Stimulated activated CD4-positive, alpha-beta T cell treated with anti-CD3 and anti-CD28 coated beads, Interleukin-1b, Interleukin-23, amount 100 ng/mL, for 24 hours (primary cell): ENCODE measurements around the gene PRRC2B.
"Not testable (repeated sequence)": the region's sequence is repeated elsewhere in the genome, so short reads cannot be mapped to it uniquely, and the experiment has no call there.

Experiments used
- DNase-seq, 4 experiments: peaks; one replicate each; pipeline ENCODE4 v3.0.0-alpha.2; 2020; ENCODE audit warnings: low read depth in 4 of 4, low spot score in 1 of 4

The PRRC2B gene

DNA sequence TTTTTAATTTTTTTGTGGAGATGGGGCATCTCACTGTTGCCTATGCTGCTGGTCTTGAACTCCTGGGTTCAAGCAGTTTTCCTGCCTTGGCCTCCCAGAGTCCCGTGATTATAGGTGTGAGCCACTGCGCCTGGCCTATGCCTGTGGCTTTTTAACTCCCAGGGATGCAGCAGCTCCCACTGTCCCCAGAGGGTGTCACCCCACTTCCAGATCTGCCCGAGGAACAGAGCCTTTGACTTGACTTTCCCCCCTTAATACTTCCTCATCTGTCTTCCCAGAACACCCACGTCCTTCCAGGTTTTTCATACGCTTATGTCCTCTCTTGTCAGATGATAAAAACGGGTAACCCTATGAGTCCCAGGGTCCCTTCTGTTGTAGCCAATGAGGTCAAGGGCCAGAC, 7.6 kb upstream of the PRRC2B start:
- DNase-seq, result no peak

GRCh38 chr9:131387394-131387793, 6.5 kb upstream of the PRRC2B start:
- no peak for DNase-seq

- DNase-seq, result no peak
Observed at GRCh38 chr9:131391020-131391419, 2.9 kb upstream of the PRRC2B start.

DNA sequence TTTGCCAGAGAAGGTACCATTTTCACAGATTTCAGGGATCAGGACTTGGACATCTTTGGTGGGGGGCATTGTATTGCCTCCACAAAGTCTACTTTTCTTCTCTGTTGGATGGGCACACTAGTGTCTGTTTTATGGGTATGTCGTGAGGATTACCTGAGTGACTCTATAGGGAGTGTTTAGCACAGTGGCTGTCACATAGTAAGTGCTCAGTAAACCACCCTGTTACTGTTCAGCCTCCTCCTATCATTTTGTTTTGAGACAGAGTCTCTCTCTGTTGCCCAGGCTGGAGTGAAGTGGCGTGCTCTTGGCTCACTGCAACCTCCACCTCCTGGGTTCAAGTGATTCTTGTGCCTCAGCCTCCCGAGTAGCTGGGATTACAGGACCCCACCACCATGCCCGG, 2.4 kb upstream of the PRRC2B start:
- DNase-seq, result no peak

DNA sequence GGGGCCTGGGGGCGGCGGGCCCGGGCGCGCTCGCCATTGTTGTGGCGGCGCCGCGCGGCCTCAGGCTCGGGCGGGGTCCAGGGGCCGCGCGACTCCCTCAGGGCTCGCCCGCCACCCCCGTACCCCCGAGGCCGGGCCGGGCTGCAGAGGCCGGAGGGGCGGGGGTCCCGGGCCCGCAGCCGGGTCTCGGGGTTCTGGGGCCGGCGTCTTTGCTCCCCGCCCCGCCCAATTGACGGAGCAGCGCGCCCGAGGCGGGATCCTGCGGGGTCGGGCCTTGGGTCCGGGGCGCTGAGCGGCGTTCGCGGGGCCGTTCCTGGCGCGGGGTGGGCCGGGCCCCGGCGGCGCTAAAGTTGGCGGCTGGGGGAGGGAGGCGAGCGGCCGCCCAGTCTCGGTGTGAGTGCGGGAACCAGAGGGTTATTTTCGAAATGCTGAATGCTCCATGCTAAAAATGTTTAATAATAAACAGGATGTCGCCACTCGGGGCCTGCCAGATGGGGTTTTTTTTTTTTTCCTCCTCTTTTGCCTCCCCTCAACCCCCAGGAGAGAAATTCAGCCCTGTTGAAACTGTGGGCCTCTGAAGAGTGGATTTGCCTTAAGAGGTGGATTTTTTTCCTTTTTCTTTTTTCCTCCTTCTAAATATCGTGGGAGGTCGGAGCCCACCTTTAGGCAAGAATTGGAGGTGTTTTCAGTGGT, 724 bp downstream of the PRRC2B start:
- peak in 1 of 4 experiments; percentile 32 for DNase-seq

- peak in 3 of 4 experiments; percentile 46 to 65 (median 53) for DNase-seq
Observed at GRCh38 chr9:131395157-131396098, 1.5 kb downstream of the PRRC2B start.

DNA sequence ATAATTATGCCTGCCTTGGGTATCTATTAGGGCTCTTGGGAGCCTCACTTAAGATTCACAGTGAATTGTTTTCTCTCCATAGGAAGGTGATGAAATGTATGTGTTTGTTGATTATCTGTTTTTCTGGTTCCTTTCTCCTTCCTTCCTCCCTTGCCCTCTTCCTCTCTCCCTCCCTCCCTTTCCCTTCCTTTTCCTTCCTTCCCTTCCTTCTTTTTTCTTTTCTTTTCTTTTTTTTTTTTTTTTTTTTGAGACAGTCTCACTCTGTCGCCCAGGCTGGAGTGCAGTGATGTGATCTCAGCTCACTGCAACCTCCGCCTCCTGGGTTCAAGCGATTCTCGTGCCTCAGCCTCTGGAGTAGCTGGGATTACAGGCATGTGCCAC, 2.2 kb downstream of the PRRC2B start:
- not testable (repeated sequence) for DNase-seq

GRCh38 chr9:131396626-131397025, 2.7 kb downstream of the PRRC2B start:
- DNase-seq, result no peak

- DNase-seq, result no peak
Observed at GRCh38 chr9:131397100-131397790, 3.4 kb downstream of the PRRC2B start.

DNA sequence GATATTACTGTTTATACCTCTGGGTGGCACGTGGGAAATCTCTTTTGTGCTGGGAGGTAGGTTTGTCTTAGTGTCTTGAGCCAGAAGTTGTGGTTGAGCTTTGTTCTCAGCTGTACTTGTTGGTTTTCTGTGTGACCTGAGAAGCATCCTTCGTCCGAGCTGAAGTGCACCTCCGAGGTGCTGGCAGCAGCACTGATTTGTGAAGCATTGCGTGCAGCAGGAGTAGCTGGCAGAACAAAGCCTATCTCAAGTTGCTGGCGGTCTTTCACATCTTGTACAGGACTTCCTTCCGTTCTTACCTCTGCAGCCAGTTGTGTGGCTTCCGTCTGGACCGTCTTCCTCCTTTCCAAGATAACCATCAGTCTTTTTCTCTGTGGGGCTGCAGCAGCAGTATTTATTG, 4.3 kb downstream of the PRRC2B start:
- DNase-seq, result no peak

DNA sequence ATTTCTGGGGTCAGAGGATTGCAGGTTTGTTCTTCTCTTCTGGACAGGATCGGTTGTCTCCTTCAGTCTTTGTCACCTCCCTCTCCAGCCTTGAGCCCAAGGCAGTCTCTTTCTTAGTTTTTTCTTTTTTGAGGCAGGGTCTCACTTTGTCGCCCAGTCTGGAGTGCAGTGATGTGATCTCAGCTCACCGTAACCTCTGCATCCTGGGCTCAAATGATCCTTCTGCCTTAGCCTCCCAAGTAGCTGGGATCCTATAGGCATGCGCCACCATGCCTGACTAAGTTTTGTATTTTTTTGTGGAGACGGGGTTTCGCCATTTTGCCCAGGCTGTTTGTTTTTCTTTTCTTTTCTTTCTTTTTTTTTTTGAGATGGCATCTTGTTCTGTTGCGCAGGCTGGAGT, 6.1 kb downstream of the PRRC2B start:
- no peak for DNase-seq

GRCh38 chr9:131400627-131401026, 6.7 kb downstream of the PRRC2B start:
- no peak for DNase-seq

- DNase-seq, result no peak
Observed at GRCh38 chr9:131402073-131402472, 8.2 kb downstream of the PRRC2B start.

GRCh38 chr9:131402738-131403492, 9.0 kb downstream of the PRRC2B start:
- DNase-seq, result no peak

- no peak for DNase-seq
Observed at GRCh38 chr9:131403493-131403773, 9.5 kb downstream of the PRRC2B start.

- DNase-seq, result no peak
Observed at GRCh38 chr9:131404581-131404980, 10.7 kb downstream of the PRRC2B start.

DNA sequence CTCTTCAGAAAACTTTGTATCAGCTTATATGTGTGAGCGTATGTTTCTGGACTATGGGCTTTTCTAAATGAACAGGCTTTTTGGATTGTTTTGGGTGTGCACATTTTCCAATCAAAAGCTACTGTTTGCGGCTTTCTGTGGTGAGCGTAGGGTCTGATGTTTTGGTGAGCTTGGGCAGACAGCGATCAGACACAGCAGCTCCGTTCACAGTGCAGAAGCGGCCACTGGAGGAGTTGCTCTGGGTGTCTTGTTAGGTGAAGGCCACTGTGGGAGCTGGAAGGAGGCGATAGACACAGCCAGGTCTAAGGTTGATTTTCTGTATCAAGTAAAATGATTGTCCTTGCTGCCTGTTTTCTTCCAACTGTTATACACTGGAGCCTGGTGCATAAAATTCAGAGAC, 11.1 kb downstream of the PRRC2B start:
- no peak for DNase-seq

DNA sequence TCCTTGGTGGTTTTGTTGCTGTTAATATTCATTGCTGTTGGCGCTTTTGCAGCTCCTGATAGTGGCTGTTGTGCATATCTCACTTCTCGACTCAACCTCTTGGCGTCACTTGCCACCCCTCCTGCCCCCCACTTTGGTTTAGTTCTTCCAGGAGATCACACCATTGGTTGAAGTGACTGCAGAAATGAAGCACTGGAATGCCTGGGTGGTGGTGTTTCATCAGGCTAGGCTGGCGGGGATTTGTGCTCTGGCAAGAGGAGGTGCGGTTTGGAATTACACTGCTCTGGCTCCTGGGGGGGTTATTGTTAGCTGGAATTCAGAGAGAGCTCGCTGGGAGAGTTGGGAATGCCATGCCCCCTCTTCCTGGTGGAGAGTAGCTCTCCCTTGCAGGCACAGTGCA, 11.5 kb downstream of the PRRC2B start:
- no peak for DNase-seq

GRCh38 chr9:131405858-131406537, 12.1 kb downstream of the PRRC2B start:
- DNase-seq, result no peak

DNA sequence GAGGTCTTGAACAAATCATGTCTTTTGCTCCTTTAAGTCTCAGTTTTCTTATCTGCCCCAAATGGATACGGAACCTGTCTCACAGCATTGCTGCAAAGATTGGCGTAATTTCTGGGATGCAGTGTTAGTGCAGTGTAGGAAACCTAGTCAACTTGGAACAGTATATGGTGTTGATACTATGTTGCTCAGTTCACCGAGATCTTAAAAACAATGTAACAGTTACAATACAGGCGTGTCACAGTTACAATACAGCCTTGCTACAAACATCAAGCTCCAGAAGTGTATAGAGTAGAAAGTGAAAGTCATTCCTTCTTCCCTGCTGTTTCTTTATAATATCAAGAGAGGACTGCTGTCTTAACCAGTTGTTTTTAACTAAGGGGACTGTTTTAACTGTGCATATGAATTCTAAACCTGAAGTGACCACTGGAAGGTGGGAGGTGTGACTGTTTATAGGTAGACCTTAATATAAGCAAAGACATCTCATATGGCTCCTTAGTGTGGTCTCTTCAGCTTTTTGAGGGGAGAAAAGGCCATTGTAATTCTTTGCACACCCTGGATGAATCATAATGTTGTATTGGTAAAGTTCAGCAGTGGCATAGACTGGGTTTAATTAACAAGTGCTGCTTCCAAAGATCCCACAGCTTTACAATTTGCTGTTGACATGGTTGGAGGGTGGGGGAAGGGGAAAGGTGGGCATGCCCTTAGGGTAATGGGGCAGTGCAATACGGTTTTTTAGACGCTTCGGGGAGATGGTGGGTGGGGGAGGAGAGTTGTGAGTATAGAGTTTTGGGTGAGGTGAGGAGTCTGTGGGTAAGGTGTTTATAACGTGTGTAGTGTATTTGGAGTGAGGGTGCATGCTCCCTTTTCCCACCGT, 12.9 kb downstream of the PRRC2B start:
- DNase-seq, result no peak
